HG02571 (cell line): ENCODE measurements around the gene STX16.
"Not testable (repeated sequence)": the region's sequence is repeated elsewhere in the genome, so short reads cannot be mapped to it uniquely, and the experiment has no call there.

Experiments
- ATAC-seq: cut with Tn5 transposase; IDR thresholded peaks from one replicate; pipeline ENCODE4 v1.9.1; 2021; ENCODE audit warnings: mild to moderate bottlenecking, moderate library complexity; ENCODE audit not compliant: unreplicated experiment

The STX16 gene

DNA sequence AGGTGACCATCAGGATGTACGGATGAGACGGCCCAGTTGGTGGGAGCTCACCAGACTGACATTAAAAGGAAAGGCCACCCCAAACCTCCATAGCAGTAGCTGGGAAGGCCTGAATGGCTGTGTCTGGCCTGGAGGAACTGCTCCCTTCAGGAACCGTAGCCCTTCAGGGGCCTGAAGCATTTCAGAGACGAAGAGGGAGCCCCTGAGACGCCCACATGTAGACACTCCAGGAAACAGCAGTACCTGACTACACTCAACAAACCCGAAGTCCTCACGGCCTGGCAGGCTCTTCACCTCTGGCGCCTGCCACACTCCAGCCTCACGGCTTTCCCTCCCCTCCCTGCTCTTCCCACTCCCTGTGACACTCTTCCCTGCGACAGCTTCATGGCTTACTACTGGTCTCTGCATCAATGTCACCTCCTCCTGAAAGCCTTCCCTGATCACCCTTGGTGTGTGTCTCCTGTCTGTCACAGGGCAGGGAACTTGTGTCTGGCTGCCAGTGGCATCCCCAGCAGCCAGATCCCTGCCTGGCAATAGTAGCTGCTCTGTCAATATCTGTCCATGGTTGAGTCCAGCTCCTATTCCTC lies 14.6 kb upstream of the STX16 start:
- no peak for ATAC-seq

- no peak for ATAC-seq
These were observed 14.1 kb upstream of the STX16 start for GRCh38 chr20:58636983-58637421.

- ATAC-seq, result no peak
These were observed 13.4 kb upstream of the STX16 start for GRCh38 chr20:58637466-58638213.

GRCh38 chr20:58638467-58639181 lies 12.5 kb upstream of the STX16 start:
- no peak for ATAC-seq

GRCh38 chr20:58639182-58640146 lies 11.6 kb upstream of the STX16 start:
- ATAC-seq, result no peak

- ATAC-seq, result no peak
These were observed 10.6 kb upstream of the STX16 start for GRCh38 chr20:58640446-58640845.

DNA sequence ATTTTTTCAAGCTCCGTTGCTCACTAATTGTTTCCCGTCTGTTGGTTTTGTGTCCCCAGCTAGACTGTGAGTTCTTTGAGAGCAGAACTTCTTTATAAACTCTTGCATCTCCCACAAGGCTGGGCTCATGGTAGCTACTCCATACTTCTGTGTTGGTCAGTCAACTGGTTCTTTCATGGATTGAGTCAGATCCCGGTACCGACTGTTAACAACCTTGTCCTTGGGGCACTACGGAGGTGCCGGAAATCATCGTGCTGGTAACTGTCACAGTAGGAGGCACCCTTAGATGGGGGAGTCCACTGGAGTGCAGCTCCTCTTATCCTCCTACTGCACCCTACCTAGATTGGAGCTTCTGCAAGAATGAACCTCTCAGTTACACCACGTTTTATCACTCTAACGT lies 8.6 kb upstream of the STX16 start:
- no peak for ATAC-seq

DNA sequence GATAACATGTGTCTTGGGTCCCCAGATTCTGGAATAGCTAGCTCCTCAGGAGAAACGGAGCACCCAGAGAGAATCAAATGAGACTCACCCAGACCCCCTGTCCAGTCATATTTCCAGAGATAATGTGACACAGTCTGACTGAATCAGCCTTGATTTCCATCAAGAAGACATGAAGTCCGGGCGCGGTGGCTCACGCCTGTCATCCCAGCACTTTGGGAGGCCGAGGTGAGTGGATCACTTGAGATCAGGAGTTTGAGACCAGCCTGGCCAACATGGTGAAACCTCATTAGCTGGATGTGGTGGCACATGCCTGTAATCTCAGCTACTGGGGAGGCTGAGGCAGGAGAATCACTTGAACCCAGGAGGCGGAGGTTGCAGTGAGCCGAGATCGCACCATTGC lies 8.2 kb upstream of the STX16 start:
- ATAC-seq, result not testable (repeated sequence)

DNA sequence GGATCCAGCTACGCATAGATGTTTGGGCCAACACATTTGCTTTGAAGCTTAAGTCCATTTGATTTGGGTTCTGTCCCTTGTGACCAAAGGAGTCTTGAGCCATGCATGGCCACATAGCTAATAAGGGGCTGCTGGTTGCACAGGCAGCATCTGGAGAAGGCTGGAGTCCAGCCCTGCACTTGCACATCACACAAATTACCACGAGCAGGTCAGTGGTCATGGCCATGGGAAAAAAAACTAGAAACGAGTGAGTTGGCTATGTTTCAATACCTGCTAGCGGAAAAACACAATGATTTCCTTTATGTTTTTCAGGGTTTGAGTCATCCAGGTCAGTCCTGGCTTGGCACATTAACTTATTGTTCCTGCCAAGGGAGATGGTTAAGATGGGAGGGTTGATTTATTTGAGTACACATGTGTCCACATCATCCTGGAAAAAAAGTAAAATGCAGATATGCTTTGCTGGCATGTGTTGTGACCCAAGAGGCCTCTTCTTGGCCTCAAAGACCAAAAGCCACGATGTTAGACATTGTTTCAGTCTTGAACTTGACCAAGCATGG lies 5.6 kb upstream of the STX16 start:
- no peak for ATAC-seq

DNA sequence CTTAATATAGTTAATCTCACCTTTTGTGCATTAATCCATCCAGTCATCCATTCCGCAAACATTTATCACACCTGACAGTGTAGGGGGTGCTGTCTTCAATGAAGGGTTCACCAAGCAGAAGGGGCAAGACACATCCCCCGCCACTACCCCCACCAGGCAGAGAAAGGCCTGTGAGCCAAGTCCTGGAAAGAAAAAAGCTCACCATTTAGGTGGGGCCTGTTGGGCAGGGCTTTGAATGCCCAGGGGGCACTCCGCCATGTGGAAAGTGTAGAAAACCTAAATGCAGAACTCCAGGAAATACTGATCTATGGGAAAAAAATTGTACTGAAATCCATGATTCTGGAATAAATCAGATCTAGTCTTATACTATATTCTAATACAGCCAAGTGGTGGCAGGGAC lies 4.8 kb upstream of the STX16 start:
- ATAC-seq, result no peak

GRCh38 chr20:58646703-58647102 lies 4.4 kb upstream of the STX16 start:
- no peak for ATAC-seq

- no peak for ATAC-seq
These were observed 3.8 kb upstream of the STX16 start for GRCh38 chr20:58647162-58647795.

DNA sequence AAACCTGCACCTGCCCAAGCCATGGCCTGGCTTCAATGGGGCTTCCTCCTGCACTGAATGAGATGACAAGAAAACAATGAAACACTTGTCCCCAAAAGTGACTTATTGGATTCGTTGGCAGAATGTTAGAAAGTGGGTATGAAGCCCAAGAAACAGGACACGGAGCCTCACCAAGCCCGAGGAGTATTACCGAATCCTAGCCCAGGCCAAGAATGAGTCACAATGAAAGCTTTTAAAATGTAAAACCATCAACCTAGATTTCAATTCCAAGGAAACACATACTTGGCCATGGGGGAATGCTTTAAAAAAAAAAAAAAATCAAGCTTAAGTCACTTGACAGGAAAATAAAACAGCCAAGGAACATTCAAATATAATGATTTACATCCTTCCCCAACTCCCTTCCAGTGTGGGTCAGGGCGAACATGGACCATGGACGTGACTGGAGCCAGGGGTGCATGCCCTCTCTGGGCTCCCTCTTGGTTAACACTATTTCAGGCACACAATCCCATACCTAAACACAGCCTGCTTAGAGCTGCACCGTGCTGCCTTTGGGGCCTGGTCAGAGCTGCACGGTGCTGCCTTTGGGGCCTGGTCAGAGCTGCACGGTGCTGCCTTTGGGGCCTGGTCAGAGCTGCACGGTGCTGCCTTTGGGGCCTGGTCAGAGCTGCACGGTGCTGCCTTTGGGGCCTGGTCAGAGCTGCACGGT lies 3.1 kb upstream of the STX16 start:
- no peak for ATAC-seq

DNA sequence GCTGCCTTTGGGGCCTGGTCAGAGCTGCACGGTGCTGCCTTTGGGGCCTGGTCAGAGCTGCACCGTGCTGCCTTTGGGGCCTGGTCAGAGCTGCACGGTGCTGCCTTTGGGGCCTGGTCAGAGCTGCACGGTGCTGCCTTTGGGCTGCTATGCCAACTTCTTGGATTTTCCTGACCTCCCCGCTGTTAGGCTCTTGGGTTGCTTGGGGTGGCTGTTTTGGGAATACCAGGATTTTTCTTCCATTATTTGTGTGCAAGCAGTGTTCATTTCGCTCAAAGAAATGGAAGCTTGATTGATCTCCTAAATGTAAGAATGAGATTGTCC lies 2.6 kb upstream of the STX16 start:
- ATAC-seq, result not testable (repeated sequence)

DNA sequence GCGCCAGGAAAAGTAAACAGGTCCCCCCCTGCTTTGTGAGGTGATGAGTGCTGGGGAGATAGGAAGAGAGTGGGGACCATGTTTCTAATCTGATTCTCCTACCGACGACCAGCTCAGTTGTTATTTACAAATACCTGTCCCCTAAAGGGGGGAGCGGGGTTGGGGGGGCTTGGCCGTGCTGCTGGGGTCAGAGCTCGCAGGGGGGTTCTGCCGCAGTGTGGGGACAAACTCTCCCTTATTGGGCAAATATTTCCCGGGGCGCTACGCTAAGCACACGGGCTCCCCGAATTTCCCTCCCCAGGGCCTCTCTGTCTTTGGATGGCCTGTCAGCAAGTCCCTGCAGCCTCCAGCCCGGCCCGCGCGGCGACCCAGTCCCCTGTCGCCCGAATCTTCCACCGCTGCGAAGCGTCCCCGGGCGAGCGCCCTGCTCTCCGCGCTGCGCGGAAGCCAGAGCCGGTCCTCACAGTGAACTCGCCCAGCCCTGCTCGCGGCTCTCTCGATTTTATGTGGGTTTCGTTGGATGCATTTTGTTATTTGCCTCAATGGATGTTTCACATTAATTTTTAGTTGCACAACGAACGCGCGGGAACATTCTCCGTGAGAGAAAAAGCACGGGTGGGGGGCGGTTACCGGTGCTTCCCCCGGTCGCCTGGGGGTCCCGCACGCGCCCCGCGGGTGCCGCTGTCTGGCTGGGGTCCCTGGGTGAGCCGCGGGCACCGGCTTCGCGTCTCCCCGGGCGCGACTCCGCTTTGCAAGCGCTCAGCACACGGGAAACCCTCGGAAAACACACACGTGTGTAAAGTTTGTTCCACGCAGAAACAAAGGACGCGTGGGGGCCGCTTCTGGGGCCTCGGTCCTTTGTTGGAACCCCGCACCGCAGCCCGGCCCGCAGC lies 1.5 kb upstream of the STX16 start:
- ATAC-seq, result no peak

DNA sequence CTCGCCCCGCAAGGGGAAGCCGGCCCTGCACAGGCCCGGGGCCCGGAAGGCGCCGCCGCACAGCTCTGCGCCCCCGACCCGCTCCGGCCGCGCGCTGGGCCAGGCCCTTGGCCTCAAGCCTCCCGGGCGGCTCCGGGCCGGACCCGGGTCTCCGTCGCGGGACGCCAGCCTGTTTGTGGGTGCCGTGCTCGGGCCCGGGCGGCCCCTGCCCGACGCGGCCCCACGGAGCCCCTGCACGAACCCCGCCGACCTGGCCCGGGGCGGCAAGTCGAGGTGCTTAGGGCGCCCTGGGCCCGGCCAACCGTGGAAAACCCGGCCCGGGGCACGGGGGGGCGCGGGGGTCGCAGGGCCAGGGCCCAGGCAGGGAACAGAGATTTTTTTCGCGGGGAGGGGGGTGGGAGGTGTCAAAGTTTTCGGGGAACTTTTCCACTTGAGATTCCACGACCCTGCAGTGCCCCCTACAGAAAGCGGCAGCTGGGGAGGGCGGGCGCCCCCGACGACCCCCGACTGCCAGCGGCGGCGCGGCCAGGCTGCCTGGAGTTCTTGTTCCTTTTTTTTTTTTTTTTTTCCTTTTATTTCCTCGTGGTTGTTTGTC lies 805 bp upstream of the STX16 start:
- peak; percentile 9 for ATAC-seq

GRCh38 chr20:58651559-58651945 lies 469 bp downstream of the STX16 start:
- no peak for ATAC-seq

- no peak for ATAC-seq
These were observed 993 bp downstream of the STX16 start for GRCh38 chr20:58651946-58652605.
